Superior temporal gyrus (tissue), 1 donor: ENCODE data around the gene NBPF11.
"Not testable (repeated sequence)": the region's sequence is repeated elsewhere in the genome, so short reads cannot be mapped to it uniquely, and the experiment has no call there.

Experiments
- DNase-seq: peaks from one replicate; pipeline ENCODE4 v3.0.0-alpha.2; 2016; ENCODE audit errors: extremely low spot score

The NBPF11 gene

DNA sequence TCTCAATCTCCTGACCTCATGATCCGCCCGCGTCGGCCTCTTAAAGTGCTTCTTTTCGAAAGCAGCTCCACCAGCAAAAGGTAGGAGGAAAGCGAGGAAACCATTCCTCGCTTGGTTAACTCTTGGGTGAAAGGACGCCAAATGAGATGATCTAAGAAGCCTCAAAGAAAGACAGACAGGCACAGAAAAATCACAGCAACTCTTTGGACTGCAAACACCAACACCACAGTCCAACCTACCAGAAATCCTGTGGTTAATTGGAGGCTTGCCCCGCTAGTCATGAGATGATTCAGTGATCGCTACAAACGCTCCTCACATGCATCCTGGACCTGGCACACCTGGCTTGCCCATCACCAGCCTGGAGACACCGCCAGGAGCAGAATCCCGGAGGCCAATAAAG, 1.1 kb downstream of the NBPF11 start:
- not testable (repeated sequence) for DNase-seq

DNA sequence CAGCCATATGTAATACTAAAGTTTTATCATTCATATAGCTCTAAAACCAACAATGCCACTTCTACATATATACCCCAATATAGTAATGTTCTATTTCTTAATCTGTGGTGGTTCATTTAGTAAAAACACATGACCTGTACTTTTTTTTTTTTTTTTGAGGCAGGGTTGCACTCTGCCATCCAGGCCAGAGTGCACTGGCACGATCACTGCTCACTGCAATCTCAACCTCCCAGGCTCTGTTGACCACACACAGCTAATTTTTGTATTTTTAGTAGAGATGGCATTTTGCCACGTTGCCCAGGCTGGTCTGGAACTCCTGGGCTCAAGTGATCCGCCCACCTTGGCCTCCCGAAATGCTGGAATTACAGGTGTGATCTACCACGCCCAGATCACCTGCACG, 2.1 kb downstream of the NBPF11 start:
- not testable (repeated sequence) for DNase-seq

GRCh38 chr1:148149050-148149815, 2.8 kb downstream of the NBPF11 start:
- DNase-seq: not testable (repeated sequence)

DNA sequence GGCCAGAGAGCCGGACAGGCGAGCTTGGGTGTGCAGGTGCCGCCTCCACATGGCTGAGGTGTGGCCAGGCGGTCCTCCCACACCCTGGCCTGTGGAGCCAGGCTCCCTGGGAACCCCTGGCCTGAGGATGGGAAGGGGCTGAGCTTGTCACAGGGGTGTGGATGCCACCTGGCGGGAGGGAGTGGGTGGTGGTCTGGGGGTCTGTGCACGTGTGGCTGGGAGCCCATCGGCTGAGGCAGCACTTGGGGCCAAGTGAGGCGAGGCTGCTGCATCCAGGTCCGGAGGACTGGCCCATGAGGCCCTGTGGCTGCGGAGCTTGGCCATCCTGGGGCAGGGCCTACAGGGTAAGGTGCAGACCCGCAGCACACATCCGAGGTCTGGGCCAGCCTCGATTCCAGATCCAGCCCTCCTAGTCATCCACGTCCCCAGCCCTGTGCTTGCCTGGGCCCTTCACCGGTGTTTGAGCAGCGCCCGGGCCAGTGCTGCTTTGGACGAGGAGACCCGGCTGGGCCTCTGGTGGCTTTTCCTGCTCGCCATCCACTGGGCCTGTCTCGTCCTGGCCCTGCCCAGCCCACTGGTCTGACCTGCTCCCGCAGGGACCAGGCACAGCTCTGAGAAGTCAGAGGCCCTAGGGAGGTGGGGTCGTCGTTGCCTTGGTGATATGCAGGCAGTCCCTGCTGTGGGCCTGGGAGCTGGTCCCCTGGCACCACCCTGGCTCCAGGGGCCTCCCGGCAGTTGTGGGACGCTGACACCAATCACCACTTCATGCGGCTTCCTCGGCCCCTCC, 4.8 kb downstream of the NBPF11 start:
- not testable (repeated sequence) for DNase-seq

GRCh38 chr1:148146191-148146997, 5.7 kb downstream of the NBPF11 start:
- DNase-seq: not testable (repeated sequence)

GRCh38 chr1:148143223-148143622, 8.9 kb downstream of the NBPF11 start:
- DNase-seq: not testable (repeated sequence)

DNA sequence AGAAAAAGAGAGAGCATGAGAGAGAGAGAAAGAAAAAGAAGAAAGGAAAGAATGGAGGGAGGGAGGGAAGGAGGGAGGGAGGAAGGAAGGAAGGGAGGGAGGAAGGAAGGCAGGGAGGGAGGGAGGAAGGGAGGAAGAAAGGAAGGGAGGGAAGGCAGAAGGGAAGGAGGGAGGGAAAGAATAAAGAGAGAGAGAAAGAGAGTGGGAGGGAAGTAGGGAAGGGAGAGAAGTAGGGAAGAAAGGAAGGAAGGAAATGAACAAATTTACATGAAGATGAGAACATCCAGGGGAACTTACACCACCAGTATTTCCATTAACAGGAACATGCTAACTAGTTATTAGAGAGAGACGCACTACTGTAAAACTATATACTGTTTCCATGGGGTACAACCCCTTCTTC, 10.1 kb downstream of the NBPF11 start:
- not testable (repeated sequence) for DNase-seq

DNA sequence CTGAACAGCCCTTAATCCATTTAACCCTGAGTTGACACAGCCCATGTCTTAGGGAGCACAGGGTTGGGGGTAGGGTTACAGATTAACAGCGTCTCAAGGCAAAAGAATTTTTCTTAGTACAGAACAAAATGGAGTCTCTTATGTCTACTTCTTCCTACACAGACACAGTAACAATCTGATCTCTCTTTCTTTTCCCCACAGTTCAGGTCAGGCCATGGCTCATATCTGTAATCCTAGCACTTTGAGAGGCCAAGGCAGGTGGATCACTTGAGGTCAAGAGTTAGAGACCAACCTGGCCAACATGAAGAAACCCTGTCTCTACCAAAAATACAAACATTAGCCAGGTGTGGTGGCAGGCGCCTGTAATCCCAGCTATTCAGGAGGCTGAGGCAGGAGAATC, 13.5 kb downstream of the NBPF11 start:
- not testable (repeated sequence) for DNase-seq

GRCh38 chr1:148122341-148122740, 29.7 kb downstream of the NBPF11 start:
- not testable (repeated sequence) for DNase-seq

GRCh38 chr1:148120395-148120794, 31.7 kb downstream of the NBPF11 start:
- DNase-seq: not testable (repeated sequence)

DNA sequence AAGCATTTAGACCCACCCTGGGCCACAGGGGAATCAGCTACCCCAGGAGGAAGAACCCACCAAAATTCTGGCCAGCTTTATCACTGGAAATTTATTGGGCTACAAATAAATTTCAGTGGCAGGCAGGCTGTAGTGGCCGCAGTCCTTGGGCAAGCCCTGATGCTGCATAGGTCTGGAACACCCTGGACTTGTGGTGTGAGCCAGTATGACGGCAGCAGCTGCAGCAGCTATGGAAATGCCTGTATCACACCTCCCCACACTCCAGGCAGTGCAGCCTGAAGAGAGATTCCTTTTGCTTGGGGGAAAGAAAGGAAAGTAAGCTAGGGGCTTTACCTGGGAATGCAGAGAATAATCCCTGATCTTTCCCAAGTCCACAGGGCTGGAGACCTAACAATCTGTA, 56.3 kb downstream of the NBPF11 start:
- not testable (repeated sequence) for DNase-seq

GRCh38 chr1:148086196-148086595, 65.9 kb downstream of the NBPF11 start:
- not testable (repeated sequence) for DNase-seq

DNA sequence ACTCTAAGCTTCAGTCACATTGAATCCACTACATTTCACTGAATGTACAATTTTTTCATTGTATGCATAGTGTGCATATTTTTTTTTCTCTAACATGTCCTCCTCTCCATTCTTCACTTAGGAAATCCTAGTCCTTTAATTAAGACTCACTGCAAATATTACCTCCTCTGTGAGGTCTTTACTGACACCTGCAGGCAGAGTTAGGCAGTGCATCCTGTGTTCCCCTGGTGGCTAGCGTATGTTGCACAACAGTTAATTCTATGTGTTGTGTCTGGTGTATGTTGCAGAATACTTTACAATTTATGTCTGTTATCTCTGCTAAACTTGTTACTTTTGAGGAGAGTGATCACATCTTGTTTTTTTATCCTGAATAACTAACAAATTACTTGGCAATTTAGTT, 70.9 kb downstream of the NBPF11 start:
- not testable (repeated sequence) for DNase-seq

DNA sequence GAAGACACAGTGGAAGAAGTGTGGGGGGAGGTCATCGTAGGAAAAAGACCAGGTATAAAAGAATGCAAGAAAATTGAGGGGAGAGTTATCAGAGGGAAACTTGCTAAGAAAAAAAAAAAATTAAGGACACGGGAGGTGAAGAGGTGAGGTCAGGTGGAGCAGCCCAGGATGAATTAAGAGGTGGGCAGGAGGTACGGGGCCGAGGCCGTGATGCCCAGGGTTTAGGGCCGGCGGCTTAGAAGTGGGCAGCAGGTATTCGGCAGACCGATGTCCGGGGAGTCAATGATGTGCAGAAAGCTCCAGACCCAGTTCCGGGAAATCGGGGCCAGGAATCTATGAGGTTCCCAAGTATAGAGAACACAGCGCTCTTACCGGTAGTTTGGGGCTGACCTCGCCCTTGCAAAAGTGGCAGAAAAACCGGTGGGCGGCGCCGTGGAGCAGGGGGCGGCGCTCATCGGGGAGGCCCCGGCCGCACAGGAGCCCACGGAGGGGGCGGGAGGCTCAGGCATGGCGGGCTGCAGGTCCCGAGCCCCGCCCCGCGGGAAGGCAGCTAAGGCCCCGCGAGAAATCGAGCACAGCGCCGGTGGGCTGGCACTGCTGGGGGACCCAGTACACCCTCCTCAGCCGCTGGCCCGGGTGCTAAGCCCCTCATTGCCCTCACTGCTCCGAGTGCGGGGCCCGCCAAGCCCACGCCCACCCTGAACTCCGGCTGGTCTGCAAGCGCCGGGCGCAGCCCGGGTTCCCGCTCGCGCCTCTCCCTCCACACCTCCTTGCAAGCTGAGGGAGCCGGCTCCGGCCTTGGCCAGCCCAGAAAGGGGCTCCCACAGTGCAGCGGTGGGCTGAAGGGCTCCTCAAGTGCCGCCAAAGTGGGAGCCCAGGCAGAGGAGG, 73.2 kb downstream of the NBPF11 start:
- not testable (repeated sequence) for DNase-seq

DNA sequence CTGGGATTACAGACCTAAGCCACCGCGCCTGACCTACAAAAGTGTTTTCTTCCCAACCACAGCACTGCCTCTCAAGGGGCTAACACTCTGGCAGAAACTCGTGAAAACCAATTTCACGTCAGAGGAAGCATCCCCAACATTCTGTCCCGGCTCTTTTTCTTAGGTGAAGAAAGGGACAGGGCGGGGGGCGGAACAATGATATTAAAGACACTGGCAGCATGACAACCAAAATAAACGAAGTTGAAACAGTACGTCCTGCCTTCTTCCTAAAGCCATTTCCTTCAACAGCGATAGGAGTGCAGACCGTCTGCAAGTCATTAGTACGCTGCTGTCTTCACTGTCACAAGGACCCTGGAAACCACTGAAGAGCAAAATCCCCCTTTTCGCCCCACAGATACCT, 74.0 kb downstream of the NBPF11 start:
- DNase-seq: not testable (repeated sequence)

GRCh38 chr1:148077458-148077857, 74.6 kb downstream of the NBPF11 start:
- not testable (repeated sequence) for DNase-seq

DNA sequence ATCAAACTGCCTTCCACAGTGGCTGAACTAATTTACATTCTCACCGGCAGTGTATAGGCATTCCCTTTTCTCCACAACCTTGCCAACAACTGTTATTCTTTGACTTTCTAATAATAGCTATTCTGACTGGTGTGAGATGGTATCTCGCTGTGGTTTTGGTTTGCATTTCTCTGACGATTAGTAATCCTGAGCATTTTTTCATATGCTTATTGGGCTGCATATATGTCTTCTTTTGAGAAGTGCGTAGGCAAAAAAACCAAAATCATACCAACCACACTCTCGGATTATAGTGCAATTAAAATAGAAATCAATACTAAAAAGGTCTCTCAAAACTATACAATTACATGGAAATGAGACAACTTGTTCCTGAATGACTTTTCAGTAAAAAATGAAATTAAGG, 78.7 kb downstream of the NBPF11 start:
- DNase-seq: not testable (repeated sequence)

DNA sequence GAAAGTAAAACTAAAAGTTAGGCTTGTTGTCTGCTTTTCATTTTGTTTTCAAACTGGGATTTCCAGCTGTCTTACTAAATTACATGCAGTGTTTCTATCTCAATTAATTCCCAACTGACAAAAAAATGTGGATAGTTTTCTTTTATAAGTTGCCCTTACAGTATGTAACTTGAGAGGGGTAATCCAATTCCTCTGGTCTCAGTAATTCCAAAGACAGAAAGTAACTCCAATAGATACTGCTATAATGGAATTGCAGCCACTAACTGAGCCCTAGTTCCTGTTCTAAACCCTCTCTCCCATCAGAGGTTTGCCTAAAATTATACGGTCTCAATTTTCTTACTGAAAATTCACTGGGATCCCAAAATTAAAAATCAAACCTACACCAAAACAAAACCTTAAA, 83.5 kb downstream of the NBPF11 start:
- DNase-seq: not testable (repeated sequence)

- not testable (repeated sequence) for DNase-seq
Measured at GRCh38 chr1:148068201-148068600, 83.9 kb downstream of the NBPF11 start.

DNA sequence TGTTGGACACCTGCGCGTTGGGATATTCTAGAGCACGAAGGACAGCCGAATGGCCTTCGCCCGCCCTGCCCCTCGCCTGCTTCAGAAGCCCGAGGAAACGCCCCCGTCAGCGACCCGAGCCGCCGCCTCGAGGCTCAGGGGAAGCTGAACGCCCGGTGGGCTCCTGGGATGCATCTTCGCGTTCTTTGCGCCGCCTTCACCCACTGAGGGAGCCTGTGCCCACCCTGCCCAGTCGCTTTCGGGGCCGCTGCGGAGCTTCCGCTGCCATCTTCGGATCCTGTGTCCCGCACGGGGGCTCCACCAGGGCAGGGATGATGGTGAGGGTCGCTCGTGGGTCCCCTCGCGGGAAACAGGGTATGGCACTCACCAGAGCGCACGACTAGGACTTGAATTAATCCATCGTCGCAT, 91.8 kb downstream of the NBPF11 start:
- DNase-seq: not testable (repeated sequence)

- DNase-seq: not testable (repeated sequence)
Measured at GRCh38 chr1:148057384-148057783, 94.7 kb downstream of the NBPF11 start.
